Ishikawa (cell line): ENCODE data around the gene FHL3.

Experiments
- CEBPB ChIP-seq: IDR thresholded peaks from 2 replicates; pipeline ENCODE4 v1.6.1; 2012
- EGR1 ChIP-seq: IDR thresholded peaks from 2 replicates; pipeline ENCODE4 v1.6.1; 2012
- EP300 ChIP-seq: IDR thresholded peaks from 2 replicates; pipeline ENCODE4 v1.6.1; 2012; ENCODE audit warnings: borderline replicate concordance
- FOXM1 ChIP-seq: IDR thresholded peaks from 2 replicates; pipeline ENCODE4 v1.6.1; 2012; ENCODE audit warnings: low read depth, borderline replicate concordance
- RAD21 ChIP-seq: IDR thresholded peaks from 2 replicates; pipeline ENCODE4 v1.6.1; 2012; ENCODE audit warnings: low read depth
- TAF1 ChIP-seq: IDR thresholded peaks from 2 replicates; pipeline ENCODE4 v1.6.1; 2012; ENCODE audit warnings: low read depth, mild to moderate bottlenecking
- TCF12 ChIP-seq: IDR thresholded peaks from 2 replicates; pipeline ENCODE4 v1.6.1; 2012; ENCODE audit warnings: low read depth
- YY1 ChIP-seq: IDR thresholded peaks from 2 replicates; pipeline ENCODE4 v1.6.1; 2012; ENCODE audit warnings: low read depth
- ZBTB7A ChIP-seq: IDR thresholded peaks from 2 replicates; pipeline ENCODE4 v1.6.1; 2012; ENCODE audit warnings: low read depth
- TF ChIP-seq, protein P1 (sequence below): IDR thresholded peaks from 2 replicates; pipeline ENCODE4 v1.6.1; 2012; ENCODE audit warnings: low read depth, mild to moderate bottlenecking
- TF ChIP-seq, protein P2 (sequence below): IDR thresholded peaks from 2 replicates; pipeline ENCODE4 v1.6.1; 2012
- TF ChIP-seq, protein P3 (sequence below): IDR thresholded peaks from 2 replicates; pipeline ENCODE4 v1.6.1; 2012

DNA sequence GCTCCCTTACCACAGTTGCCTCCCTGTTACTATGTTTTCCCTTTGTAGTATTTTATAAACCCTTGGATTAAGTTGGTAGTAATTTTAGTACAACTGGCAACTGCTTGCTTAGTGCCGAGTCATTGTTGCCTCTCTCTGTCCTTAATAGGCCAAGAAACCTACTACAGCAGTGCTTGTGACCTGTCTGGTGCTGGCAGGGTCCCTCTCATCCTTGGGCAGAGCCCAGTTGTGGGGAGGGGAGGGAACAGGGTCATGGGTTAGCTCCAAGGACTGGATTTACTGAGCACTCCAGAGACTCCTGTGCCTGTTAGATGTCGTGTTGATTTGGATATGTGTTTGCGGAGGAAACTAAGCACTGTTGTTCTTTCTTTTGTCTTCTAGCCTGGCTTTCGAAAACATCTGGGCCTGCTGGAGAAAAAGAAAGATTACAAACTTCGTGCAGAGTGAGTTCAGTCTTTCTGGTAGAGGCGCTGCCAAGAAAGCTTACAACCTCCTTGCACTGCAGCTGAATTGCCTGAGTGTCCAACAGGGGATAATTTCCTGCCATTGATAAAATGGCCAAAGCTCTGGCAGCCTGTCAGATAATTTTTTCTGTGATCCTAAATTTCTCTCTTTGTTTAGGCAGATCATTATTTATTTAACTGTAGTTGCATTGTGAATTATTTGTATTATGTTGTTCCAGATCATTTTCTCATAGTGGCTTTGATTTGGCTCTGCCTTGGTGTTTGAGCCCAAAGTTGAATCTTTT, 10.8 kb upstream of the FHL3 start:
- TF ChIP-seq CEBPB (no peak), TAF1 (no peak), TCF12 (no peak), EP300 (no peak), FOXM1 (no peak), EGR1 (no peak), YY1 (no peak), RAD21 (no peak), ZBTB7A (no peak)
- TF ChIP-seq, protein P1, sequence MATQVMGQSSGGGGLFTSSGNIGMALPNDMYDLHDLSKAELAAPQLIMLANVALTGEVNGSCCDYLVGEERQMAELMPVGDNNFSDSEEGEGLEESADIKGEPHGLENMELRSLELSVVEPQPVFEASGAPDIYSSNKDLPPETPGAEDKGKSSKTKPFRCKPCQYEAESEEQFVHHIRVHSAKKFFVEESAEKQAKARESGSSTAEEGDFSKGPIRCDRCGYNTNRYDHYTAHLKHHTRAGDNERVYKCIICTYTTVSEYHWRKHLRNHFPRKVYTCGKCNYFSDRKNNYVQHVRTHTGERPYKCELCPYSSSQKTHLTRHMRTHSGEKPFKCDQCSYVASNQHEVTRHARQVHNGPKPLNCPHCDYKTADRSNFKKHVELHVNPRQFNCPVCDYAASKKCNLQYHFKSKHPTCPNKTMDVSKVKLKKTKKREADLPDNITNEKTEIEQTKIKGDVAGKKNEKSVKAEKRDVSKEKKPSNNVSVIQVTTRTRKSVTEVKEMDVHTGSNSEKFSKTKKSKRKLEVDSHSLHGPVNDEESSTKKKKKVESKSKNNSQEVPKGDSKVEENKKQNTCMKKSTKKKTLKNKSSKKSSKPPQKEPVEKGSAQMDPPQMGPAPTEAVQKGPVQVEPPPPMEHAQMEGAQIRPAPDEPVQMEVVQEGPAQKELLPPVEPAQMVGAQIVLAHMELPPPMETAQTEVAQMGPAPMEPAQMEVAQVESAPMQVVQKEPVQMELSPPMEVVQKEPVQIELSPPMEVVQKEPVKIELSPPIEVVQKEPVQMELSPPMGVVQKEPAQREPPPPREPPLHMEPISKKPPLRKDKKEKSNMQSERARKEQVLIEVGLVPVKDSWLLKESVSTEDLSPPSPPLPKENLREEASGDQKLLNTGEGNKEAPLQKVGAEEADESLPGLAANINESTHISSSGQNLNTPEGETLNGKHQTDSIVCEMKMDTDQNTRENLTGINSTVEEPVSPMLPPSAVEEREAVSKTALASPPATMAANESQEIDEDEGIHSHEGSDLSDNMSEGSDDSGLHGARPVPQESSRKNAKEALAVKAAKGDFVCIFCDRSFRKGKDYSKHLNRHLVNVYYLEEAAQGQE, result no peak
- TF ChIP-seq, protein P2, sequence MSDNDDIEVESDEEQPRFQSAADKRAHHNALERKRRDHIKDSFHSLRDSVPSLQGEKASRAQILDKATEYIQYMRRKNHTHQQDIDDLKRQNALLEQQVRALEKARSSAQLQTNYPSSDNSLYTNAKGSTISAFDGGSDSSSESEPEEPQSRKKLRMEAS, result no peak
- TF ChIP-seq, protein P3, sequence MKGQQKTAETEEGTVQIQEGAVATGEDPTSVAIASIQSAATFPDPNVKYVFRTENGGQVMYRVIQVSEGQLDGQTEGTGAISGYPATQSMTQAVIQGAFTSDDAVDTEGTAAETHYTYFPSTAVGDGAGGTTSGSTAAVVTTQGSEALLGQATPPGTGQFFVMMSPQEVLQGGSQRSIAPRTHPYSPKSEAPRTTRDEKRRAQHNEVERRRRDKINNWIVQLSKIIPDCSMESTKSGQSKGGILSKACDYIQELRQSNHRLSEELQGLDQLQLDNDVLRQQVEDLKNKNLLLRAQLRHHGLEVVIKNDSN, result no peak
